ENCODE results near the gene KRTAP5-6.

The KRTAP5-6 gene

DNA sequence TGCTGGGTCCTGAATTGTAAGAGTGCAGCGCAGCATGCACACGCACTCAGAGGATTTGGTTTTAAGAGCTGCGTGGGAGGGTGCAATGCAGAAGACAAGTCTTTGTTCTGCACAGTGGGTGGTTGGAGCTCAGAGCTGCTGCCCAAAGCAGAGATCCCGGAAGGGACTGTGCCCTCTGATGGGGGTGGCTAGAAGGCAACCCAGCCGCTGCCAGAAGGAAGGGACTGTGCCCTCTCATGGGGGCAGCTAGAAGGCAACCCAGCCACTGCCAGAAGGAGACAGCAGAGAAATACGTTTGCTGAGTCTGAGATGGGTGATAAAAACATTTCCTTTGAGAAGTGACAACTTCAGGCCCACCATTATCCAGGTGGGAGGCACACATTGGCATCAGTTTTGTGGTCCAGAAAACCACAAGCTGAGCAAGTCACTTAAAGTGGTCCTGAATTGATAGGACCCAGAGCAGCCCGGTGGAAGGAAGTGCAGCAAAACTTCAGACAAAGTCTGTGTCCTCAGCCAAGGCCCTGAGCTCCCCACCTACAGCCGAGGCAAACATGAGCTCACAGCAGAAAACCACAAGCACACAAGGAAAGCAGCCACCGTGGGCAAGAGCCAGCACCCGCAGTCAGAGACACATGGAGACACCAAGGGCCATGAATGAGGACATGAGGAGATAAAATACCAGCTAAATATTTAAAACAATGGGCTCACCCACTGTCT is 4.3 kb downstream of the KRTAP5-6 start:
- DNase-seq, result peak in 2 of 56 donors; percentile 6 to 11

DNA sequence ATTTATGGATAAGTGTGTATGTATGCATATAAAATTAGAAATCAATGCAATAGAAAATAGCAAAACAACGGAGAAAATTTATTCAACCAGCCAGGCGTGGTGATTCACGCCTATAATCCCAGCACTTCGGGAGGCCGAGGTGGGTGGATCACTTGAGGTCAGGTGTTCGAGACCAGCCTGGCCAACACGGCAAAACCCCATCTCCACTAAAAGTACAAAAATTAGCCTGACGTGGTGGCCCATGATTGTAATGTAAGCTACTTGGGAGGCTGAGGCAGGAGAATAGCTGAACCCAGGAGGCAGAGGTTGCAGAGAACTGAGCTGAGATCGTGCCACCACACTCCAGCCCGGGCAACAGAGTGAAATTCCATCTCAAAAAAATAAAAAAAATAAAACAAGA is 5.5 kb downstream of the KRTAP5-6 start:
- no peak for DNase-seq

GRCh38 chr11:1703146-1703545 is 6.2 kb downstream of the KRTAP5-6 start:
- no peak for DNase-seq

GRCh38 chr11:1705126-1706052 is 8.4 kb downstream of the KRTAP5-6 start:
- no peak for DNase-seq

DNA sequence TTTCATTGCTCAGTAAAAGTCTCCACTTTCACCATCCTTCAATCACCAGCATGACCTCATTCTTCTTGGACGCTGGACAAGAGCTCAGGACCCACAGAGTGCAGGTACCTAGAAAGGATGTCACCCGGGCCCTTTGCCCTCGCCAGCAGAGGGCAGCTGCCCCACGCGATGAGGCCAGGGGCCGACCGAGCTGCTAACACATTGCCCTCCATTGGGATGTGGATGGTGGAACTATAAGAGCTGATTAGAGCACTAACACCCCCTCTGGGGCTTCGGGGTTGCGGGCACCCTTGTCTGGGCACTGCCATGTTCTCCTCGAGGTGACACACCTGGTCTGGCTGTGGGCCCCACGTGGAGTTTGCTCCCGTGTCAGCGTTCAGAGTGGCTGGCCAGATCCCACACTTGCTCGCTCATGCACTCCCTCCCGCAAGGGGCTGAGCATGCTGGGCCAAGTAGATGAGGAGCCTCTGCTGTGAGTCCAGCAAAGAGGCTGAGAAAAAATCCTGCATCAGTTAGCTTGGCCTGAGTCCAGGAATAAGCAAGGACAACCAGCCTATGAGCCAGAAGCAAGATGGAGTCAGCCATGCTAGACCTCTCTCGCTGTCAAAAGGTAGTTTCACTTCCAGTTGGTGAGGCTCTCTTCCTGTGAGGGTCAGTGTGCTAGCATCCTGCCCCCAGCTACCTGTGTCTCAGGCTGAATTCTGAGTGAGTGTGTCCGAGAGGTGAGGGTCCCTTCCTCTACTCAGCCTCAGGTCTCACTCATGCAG is 9.8 kb downstream of the KRTAP5-6 start:
- no peak for DNase-seq

- DNase-seq, result no peak
Observed at GRCh38 chr11:1707751-1708150, 10.8 kb downstream of the KRTAP5-6 start.

DNA sequence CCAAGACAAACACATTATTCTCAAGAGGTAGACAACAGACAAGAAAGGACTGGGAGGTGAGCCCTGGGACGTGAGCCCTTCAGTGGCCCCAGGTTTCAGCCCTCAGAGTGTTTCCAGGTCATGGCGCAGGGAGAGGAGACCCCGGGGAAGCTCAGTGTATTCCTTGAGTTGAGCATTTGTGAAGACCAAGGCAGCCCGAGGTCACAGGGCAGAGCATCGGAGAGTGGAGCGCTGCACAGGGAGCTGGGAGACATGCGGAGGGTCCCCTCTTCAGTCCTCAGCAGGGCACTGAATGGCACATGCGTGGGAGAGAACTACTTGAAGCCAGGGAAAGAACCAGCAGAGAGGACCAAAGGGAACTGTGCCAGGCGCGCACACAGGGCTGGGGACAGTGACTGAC is 11.7 kb downstream of the KRTAP5-6 start:
- DNase-seq, result no peak

- DNase-seq, result no peak
Observed at GRCh38 chr11:1714908-1715885, 18.2 kb downstream of the KRTAP5-6 start.

- no peak for DNase-seq
Observed at GRCh38 chr11:1717745-1718144, 20.8 kb downstream of the KRTAP5-6 start.

DNA sequence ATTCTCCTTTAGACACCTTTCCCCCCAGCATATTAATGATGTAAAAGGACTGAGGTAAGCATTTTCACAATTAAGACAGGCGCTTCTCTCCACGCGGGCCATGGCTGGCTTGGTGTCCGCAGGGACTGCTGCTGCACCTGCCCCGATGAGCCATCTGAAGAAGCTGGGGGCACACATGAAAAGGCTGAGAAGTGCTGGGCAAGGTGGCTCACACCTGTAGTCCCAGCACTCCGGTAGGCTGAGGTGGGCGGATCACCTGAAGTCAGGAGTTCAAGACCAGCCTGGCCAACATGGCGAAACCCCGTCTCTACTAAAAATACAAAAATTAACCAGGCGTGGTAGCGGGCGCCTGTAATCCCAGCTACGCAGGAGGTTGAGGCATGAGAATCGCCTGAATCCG is 21.3 kb downstream of the KRTAP5-6 start:
- DNase-seq, result no peak

GRCh38 chr11:1719781-1720180 is 22.8 kb downstream of the KRTAP5-6 start:
- no peak for DNase-seq

- DNase-seq, result no peak
Observed at GRCh38 chr11:1727096-1727690, 30.2 kb downstream of the KRTAP5-6 start.

DNA sequence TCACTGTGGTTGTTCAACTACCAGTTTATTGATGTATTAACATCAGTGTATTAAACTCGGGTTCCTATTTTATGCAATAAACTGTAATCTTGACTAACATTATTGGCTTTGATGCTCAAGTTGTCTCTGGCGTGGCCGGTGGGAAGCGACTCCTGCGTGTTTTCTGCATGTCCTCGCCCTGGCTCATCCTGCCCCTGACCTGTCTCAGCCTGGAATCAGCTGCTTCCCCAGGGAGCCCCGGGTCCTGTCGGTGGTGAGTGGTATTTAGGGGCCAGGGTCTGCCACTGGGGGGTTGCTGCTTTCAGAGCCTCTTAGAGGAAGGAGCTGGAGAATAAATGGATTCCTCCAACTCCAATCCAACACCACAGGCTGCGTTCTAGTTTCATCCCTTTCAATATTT is 30.9 kb downstream of the KRTAP5-6 start:
- DNase-seq, result no peak

DNA sequence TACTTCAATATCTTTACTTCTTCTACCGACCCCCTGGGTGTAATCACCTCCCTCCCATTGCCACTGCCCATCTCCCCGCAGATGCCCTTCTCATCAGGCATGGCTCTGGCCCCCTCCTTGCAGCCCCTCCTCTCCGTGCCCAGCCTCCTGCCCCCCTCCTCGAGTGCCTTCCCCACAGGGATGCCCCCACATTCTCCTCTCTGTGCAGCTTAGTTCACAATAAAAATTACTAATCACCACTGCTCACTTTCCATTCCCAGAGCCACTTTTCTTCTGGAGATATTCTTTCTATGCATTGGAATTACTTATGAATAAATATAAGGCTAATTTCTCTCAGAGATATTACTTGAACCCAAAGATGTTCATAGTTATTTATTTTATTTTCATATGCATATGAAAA is 31.3 kb downstream of the KRTAP5-6 start:
- DNase-seq, result no peak

- DNase-seq, result no peak
Observed at GRCh38 chr11:1728931-1729691, 32.1 kb downstream of the KRTAP5-6 start.

- DNase-seq, result no peak
Observed at GRCh38 chr11:1729692-1730011, 32.7 kb downstream of the KRTAP5-6 start.

GRCh38 chr11:1730059-1730629 is 33.1 kb downstream of the KRTAP5-6 start:
- no peak for DNase-seq

- no peak for DNase-seq
Observed at GRCh38 chr11:1731451-1732059, 34.6 kb downstream of the KRTAP5-6 start.
